Lower leg skin (tissue), 3 donors: ENCODE results near the gene PLCG1.

ENCODE experiments used
- CTCF ChIP-seq, 3 donors: fragments of 450-650 bp; IDR thresholded peaks; one replicate each; pipeline ENCODE4 v1.5.1; 2016; ENCODE audit warnings: antibody characterized with exemption in 3 of 3, mild to moderate bottlenecking in 3 of 3, moderate library complexity in 2 of 3
- POLR2A ChIP-seq, 2 donors: fragments of 450-650 bp; IDR thresholded peaks; one replicate each; pipeline ENCODE4 v1.6.1; 2016 to 2017; ENCODE audit warnings: antibody characterized with exemption in 2 of 2, mild to moderate bottlenecking in 1 of 2, moderate library complexity in 1 of 2

GRCh38 chr20:41214202-41214601, 76.9 kb downstream of the PLCG1 start:
- TF ChIP-seq CTCF (IDR thresholded peaks at IDR 0.05) = no peak
- TF ChIP-seq POLR2A (IDR thresholded peaks at IDR 0.05) = no peak
